ENCODE data around the gene CADPS.

CADPS gene

DNA sequence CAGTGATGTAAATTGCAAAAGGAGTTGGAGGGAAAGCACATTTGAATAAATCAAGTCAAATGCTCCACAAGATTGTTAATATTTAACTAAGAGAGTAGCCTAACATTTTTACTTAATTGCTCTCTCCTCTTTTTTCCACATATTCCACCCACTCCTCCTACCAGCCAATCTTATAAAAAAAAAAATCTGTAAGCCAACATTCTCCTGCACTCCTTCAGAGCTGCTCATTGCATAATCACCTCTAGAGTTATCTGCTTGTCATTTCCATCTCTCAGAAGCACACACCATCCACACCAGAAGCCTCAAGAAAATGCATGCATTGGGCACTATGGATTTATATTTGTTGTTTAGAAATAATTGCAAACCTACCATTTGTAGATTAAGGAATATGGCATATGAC lies 64.1 kb downstream of the CADPS start:
- no peak for DNase-seq (ENCODE audit: low spot score)

DNA sequence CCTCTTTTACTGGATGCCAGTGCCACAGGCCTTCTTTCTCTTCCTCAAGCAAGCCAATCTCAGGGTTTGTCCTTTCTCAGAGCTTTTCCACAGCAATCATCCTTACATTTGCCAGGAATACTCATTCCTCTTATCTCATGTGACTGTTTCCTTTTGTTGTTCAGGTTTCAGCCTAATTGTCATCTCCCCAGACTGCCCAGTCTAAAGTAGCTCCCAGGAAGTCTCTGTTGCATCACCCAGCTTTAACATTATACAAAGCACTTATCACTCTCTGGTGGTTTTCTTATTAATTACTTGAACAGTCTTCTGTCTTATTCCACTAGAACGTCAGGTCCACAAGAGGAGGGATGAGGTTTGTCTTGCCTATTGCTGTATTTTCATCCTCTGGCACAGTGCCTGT lies 65.8 kb downstream of the CADPS start:
- no peak for DNase-seq (ENCODE audit: low spot score)

DNA sequence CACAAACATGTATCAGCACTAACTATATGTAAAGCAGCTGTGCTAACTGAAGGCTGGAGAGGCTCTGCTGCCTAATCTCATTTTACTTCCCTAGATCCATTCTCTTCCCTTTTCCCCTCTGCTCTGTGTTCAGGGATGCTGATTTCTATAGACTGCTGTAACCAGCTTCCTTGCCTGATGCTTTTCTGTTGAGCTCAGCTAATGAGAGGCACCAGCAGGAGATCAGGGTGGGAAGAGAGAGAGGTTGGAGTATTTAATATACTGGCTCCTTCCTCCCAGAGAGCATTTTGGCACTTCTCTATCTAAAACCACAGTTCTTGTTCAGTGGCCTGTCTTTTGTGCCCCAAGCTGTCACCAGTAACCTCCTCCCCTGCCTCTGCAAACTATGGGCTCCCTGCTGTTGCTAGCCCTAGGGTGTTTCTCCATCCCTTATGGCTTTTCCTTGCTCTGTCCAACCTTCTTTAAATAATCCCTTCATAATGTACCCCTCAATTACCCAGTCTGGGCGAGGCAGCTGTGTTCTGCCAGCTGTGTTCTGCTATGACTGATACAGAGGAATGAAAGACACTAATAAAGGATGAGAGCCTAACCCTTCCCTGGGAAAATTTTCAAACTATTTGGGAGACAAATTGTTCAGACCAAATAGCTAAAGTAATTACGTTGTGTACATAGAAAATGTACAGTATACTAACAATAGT lies 69.5 kb downstream of the CADPS start:
- no peak for DNase-seq (ENCODE audit: low spot score)

DNA sequence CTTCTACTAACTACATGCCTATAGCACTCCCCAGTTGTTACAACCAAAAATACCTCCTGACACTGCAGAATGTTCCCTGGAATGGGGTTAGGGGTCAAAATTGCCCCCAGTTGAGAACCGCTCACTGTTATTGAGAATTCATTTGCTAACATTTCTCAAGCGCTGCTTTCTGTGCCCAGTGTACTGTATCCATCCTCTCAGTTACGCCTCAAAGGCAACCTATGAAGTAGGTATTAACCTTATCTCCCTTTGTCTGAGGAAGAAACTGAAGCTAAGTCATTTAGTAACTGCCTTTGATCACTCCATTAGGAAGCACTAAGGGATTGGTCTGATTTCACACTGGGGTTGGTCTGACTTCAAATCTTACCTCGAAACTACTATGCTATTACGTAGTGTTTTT lies 70.1 kb downstream of the CADPS start:
- no peak for DNase-seq (ENCODE audit: low spot score)

DNA sequence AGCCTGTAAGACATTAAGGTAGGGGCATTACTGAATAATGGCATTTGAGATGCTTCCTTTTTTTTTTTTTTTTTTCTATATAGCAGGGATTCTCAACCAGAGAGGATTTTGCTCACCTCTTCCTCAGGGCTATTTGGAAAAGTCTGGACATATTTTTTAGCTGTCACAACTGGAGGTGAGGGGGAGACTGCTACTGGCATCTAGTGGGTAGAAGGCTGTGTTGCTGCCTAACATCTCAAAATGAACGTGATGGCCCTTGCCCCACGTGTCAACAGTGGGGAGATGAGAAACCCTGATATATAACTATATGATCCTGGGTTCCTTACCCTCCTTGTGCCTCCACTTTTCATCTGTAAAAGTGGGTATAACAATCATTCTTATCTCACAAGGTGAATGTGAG lies 71.9 kb downstream of the CADPS start:
- no peak for DNase-seq (ENCODE audit: low spot score)

DNA sequence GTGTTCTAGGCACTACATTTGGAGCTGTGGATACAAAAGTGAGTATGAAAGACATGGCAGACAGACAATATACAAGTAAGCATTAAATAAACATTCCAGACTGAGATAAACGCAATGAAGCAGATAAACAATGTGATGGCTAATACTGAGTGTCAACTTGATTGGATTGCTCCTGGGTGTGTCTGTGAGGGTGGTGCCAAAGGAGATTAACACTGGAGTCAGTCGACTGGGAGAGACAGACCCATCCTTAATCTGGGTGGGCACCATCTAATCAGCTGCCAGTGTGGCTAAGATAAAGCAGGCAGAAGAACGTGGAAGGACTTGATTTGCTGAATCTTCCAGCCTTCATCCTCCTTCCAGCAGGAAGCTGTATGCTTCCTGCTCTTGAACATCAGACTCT lies 77.2 kb downstream of the CADPS start:
- no peak for DNase-seq (ENCODE audit: low spot score)

DNA sequence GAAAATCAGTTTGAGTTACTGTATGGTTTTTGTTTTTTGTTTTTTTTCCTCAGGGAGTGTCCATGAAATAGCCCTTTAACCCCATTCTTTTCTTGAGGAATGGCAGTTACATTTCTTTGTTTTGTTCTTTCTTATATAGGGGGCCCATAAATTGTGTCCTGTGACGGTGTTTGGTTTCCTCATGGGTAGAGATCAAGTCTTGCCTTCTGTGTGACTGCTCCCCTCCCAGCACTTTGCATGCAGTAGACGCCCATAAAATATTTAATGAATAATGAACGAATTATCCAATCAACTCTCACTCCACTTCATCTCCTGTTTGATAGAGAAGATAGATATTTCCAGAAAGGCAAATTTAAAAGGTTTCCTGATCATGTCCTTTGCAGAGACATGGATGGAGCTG lies 78.1 kb downstream of the CADPS start:
- no peak for DNase-seq (ENCODE audit: low spot score)

DNA sequence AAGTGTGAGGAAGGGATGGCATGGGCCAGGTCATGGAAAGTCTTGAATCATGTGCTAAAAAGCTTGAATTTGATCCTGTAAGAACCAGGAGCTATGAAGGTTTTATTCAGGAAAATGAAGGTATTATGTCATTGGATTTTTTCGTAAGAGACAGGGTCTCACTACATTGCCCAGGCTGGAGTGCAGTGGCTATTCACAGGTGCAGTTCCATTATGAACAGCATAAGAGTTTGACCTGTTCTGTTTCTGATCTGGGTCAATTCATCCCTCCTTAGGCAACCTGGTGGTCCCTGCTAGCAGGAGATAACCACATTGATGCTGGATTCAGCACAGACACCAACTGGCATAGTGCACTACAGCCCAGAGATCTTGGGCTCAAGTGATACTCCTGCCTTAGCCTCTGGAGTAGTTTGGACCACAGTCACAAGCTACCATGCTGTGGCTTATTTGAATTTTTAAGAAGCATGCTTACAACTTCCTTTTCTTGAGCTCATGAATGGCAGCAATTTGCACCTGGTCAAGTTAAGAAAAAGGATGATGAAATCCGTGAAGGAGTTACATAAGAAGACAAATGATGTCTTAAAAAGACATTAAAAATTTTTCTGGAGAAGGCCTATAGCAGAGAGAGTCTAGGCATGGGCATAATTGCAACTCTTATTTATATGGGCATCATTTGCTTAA lies 79.1 kb downstream of the CADPS start:
- DNase-seq (ENCODE audit: low spot score), result no peak

DNA sequence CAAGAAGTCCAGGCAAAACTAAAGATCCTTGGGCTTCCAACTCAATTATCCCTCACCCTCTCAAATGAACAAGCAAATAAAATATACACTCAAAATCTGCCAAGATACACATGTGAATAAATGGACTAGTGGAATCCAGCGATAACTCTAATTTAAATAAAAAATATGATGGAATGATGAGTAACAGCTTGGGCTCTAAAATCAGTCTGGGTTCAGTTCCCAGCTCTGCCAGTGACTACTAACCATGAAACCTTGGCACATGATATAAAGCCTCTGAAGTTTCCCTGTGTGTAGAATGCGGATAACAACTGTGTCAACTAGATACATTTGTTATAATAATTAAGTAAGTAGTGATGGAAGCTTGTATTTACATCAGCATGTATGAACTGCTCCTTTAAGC lies 81.3 kb downstream of the CADPS start:
- DNase-seq (ENCODE audit: low spot score), result no peak

DNA sequence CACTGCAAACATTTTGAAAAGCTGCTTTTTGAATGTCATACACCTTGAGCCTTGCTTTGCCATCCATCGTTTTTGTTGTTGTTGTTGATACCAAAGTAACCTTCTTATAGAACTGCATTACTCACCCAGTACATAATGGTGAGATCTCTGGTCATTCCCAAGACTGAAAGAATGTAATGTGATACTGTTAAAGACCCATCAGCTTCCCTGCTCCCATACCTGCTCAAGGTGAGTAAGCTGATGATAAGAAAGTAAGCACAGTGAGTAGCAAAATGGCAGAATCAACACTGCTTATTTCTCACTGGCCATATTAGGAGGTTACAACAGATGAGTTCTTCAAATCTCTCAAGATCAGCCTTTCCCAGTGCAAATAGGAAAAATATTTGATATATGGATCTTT lies 89.8 kb downstream of the CADPS start:
- DNase-seq (ENCODE audit: low spot score), result no peak

DNA sequence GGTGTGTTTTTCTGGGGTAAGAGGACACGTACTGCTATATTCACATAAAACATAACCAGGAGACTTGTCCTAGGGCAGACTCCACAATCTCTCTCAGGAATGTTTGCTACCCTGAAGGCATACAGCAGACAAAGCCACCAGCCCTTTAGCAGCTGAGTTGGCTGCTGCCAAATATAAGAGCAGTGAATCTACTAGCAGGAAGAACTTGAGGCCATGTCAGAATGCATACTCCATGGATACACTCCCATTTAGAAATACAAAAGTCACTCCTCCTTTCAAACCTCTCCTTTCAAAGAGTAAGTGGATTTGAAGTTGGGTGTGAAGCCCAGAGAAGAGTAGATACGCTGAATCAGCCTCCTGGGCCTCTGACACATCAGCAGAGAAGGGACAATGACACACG lies 94.1 kb downstream of the CADPS start:
- no peak for DNase-seq (ENCODE audit: low spot score)

DNA sequence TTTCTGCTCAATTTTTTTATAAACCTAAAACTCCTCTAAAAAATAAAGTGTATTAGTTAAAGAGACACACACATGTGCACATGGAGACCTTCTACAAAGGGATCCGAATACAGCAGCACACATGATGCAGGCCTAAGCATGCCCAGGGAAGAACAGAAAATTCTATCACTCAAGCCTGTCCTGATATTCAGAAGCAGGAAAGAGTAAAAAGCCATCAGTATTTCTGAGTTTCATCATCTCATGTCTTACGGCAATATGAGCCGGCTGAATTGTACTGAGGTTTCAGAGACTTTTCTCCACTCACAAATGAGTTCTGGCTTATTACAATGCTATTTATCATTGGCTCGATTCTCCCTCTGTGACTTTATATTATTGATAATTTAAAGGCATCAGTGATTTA lies 97.5 kb downstream of the CADPS start:
- DNase-seq (ENCODE audit: low spot score), result no peak

DNA sequence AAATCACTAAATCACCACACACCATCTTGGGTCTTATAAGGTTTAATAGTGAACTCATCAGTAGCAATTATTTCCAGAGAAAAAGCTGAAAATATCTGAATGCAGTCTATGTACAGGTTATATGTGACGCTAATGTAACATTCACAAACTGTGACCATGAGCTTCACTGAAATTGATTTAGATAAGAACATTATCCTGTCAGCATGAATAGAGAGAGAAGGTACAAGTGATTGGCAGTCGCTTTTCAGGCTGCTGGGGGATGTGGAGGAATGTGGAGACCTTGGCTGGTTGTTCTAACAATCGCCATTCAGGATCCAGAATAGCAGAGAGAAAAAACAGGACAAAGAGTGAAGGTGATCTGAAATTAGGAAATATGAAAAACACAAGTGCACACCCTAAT lies 98.1 kb downstream of the CADPS start:
- no peak for DNase-seq (ENCODE audit: low spot score)

DNA sequence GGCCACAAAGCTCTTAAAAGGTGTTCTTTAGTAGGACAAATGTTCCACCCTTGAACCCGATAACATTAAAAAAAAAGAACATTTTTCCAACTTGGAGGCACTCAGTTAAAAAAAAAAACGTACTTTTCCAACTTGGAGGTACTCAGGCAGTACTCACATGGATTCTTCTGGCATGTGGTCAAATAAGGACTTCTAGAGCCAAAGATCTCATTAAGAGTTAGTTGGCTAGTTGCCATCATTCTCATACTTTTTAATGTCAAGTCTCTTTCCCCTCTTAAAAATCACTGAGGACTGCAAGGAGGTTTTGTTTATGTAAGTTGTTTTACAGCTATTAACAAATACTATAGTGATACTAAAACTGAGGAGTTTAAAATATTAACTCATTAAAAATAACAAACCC lies 101.0 kb downstream of the CADPS start:
- DNase-seq (ENCODE audit: low spot score), result no peak

DNA sequence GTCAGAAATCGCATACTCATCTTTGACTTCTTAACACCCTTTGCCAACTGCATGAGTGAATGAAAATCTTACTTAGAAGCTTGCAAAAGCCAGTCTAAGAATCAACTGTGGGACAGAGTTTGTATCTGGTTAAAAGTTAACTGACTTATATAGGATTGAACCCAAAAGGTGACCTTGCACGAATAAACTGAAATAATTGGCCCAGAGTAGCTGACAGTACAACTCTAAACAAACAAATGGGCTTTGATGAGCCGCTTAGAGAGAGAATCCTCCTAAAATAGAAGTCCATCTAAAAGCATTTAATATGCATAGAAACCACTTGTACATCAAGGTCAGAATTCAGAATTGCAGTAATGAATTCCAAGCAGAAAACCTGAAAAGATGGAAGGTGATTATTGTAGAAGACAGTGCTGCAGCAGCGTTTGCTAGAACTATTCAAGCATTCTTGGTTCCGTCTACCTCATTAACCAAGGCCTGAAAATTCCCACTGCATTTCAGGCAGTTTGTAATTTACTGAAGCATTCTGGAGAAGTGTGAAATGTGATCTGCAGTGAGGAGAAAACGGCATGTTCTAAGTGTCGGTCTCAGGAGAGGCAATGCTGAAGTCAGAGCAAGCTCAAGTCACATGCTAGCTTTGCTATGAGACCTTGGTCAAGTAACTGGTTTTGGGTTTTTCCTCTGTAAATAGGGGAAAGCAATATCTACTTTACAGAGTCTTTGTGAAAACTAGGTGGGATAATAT lies 103.7 kb downstream of the CADPS start:
- no peak for DNase-seq (ENCODE audit: low spot score)

DNA sequence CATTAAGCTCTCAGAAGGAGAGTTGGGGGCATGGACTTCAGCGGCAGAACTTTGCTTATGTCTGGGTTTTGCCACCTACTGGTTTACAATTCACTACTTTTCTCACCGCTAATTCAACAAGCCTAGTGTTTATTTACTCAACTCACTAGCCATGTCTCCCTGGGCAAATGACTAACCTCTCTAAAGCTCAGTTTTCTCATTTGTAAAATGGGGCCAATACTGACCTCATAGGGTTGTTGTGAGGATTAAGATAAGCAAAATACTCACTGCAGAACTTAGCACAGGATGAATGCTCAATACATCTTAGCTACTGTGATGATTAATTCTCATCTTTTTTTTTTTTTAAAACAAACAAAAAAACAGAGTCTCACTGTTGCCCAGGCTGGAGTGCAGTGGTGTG lies 106.3 kb downstream of the CADPS start:
- no peak for DNase-seq (ENCODE audit: low spot score)

DNA sequence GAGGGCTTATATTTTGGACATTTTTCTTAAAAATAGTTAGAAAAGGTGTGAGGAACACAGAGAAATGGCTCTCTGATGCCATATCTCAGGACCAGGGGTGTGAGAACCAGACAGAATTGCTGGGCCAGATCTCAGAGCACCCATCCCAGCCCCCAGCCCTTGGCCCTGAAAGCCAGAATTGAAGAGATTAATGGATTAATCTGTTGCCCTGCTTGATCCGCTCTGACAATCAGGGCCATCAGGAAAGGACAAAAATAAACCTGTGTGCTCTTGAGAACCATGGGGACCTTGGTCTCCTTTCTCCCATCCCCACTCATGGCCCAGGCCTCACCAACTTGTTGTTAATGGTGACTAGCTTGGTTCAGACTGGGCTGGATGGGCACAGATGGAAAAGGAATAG lies 113.5 kb downstream of the CADPS start:
- no peak for DNase-seq (ENCODE audit: low spot score)

DNA sequence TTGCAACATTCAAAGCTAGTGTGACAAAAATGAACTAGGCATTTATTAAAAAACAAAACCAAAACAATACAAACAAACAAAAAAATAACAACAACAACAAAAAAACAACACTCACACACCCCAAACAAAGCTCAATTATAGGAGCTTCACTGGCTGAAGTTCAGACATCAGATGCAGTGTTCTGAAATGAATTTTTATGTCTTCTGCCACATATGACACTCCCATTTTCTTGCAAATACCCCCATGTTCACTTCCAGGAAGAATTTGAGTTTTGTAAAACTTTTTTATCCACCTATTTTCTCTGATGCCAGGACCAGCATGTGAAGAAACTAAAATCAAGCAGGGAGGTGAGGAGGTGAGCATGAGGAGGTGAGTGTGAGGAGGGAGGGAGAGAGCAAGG lies 113.9 kb downstream of the CADPS start:
- no peak for DNase-seq (ENCODE audit: low spot score)

DNA sequence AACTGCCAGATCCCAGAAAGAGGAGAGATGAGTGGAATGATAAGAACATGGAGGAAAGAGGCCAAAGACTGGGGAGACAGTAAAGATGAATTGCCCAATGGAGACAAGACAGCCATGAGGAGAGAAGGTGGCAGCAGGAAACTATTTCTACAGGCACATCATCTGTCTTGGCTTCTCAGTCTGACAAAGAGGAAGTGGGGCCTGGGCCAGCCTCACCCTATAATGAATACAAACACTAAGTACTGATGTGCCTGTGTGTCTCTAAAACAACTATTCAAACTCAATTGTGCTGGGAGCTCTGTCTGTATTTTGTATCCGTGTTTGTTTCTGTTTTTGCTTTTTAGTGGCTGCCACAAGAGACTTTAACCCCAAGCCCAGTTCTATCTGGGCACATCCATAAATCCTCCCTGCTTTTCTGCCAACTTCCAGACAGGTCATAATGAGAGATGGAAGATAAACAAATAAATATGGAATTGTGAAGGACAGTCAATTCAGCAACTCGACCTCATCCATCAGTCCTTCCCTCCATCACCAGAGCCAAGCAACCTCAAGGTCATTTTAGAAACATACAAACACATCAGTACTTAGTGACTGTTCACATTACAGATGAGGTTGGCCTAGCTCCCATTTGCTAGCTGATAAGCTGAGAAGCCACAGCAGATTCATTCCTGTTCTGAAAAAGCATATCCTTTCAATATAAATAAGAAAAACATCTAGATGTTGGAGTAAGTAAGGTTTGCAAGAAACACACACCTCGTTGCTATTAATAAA lies 116.7 kb downstream of the CADPS start:
- DNase-seq (ENCODE audit: low spot score), result no peak

DNA sequence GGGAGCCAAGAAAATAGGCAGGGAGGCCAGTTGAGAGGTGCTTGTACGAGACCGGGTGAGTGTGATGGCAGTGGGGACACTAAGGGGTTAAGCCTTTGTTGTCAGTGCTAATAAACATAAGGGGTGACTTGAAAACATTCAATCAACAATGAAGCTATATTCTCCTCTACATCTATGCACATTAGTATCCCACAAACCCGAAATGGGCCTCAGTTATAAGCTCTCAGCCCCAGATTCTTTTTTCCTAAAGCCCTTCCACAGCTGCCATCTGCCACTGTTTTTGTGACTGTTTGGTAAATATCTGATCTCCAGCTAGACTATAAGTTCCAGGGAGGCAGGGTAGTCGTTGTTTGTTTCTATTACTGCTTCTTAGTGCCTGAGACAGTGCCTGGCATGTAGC lies 118.2 kb downstream of the CADPS start:
- no peak for DNase-seq (ENCODE audit: low spot score)

DNA sequence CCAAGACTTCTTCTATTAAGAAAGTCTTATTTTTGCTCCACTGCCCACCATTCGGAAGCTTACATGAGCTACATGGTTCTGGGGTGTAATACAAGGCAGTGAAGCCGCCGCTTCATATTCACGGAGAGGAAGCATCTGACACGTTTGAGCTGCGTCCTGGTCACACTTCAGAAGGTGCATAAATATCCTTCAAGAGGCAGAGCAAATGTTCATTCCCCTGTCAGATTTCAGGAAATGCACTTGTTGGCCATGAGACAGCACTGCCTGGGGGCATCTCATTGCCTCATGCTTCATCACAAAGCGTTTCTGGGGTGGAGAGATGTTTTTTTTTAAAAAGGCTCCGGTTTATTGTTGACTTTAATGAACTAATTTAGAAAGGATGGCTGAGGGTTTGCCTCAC lies 119.9 kb downstream of the CADPS start:
- DNase-seq (ENCODE audit: low spot score), result no peak

DNA sequence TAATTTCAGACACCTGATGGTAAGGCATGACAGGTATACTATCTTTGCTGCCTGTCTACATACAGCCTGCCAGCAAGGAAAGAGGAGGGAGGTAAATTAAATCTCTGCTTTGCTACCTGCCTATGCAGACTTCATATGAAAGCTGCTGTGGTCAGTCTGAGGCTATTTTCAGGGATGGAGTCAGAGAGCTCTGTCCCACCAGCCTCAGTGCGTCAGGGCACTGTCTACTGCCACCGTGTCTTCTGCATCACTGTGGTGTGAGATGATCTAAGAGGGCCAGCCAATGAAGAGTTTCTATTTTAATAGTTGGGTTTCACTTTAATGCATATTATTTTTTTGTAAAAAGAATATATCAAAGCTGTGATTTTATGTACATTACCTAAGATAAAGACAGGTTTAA lies 125.6 kb downstream of the CADPS start:
- no peak for DNase-seq (ENCODE audit: low spot score)

DNA sequence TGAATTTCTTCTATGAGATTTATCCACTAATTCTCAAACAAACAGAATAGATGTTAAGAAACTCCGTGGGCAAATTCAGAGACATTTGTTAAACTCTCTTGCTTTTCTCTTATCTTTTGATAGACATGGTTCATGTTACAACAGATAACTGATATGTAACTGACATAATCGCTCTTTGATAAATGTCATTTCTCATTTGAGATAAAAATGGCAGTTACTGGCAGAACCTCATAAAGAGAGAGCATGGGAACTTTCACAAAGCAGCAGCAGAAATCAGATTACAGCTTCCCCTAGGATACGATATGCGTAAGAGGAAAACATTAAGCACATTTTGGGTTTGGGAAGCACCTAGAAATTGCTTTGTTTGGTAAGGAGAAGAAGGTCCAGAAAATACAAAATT lies 126.1 kb downstream of the CADPS start:
- DNase-seq (ENCODE audit: low spot score), result no peak
